Ramos (cell line): ENCODE results near the gene CD163.
"Not testable (repeated sequence)": the region's sequence is repeated elsewhere in the genome, so short reads cannot be mapped to it uniquely, and the experiment has no call there.

ENCODE experiments used
- in situ Hi-C: fragments of 300-500 bp; cut with MboI; formaldehyde crosslinking; loops from one replicate; pipeline ENCODE4 v1.14.3; 2022; ENCODE audit warnings: low sequenced_read_pairs; ENCODE audit not compliant: unreplicated experiment

CD163 gene

GRCh38 chr12:7503686-7504415 lies at the start of gene CD163:
Gene CD163 (minus strand): TSS chr12:7503777. CDS start chr12:7503690, 87 bp downstream.
- in situ Hi-C loops = no loop called here

GRCh38 chr12:7542813-7543212 lies 39.2 kb upstream of the CD163 start:
- in situ Hi-C loops = no loop called here

- in situ Hi-C loops = no loop called here
Measured at GRCh38 chr12:7542046-7542445, 38.5 kb upstream of the CD163 start.

- in situ Hi-C loops = no loop called here
Measured at GRCh38 chr12:7514416-7514815, 10.8 kb upstream of the CD163 start.

GRCh38 chr12:7512553-7512952 lies 9.0 kb upstream of the CD163 start:
- in situ Hi-C loops = no loop called here

- in situ Hi-C loops = not testable (repeated sequence)
Measured at GRCh38 chr12:7509793-7510470, 6.4 kb upstream of the CD163 start.

- in situ Hi-C loops = no loop called here
Measured at GRCh38 chr12:7502612-7503011, 965 bp downstream of the CD163 start.

- in situ Hi-C loops = no loop called here
Measured at GRCh38 chr12:7501031-7501588, 2.5 kb downstream of the CD163 start.

GRCh38 chr12:7499636-7500035 lies 3.9 kb downstream of the CD163 start:
- in situ Hi-C loops = no loop called here

GRCh38 chr12:7498809-7499208 lies 4.8 kb downstream of the CD163 start:
- in situ Hi-C loops = no loop called here

GRCh38 chr12:7497661-7498060 lies 5.9 kb downstream of the CD163 start:
- in situ Hi-C loops = no loop called here

GRCh38 chr12:7496451-7496850 lies 7.1 kb downstream of the CD163 start:
- in situ Hi-C loops = no loop called here

- in situ Hi-C loops = no loop called here
Measured at GRCh38 chr12:7495136-7495535, 8.4 kb downstream of the CD163 start.

- in situ Hi-C loops = no loop called here
Measured at GRCh38 chr12:7493006-7493405, 10.6 kb downstream of the CD163 start.

GRCh38 chr12:7486512-7486911 lies 17.1 kb downstream of the CD163 start:
- in situ Hi-C loops = no loop called here

- in situ Hi-C loops = no loop called here
Measured at GRCh38 chr12:7485095-7485494, 18.5 kb downstream of the CD163 start.

- in situ Hi-C loops = no loop called here
Measured at GRCh38 chr12:7483343-7483742, 20.2 kb downstream of the CD163 start.

GRCh38 chr12:7479771-7480170 lies 23.8 kb downstream of the CD163 start:
- in situ Hi-C loops = no loop called here

- in situ Hi-C loops = no loop called here
Measured at GRCh38 chr12:7472060-7472459, 31.5 kb downstream of the CD163 start.

- in situ Hi-C loops = no loop called here
Measured at GRCh38 chr12:7460375-7461259, 43.0 kb downstream of the CD163 start.

GRCh38 chr12:7459973-7460372 lies 43.6 kb downstream of the CD163 start:
- in situ Hi-C loops = no loop called here
